IPS DF 4.7 (cell line): ENCODE data around the gene ZNF66.
"Not testable (repeated sequence)": the region's sequence is repeated elsewhere in the genome, so short reads cannot be mapped to it uniquely, and the experiment has no call there.

Experiments used
- DNase-seq: peaks from one replicate; pipeline ENCODE4 v3.0.0-alpha.2; 2013; ENCODE audit warnings: low spot score; ENCODE audit errors: extremely low read depth

ZNF66 gene

GRCh38 chr19:20776083-20777076 lies at the start of gene ZNF66:
TSS of gene ZNF66 (plus strand) at chr19:20776304. CDS start at chr19:20776448, 144 bp downstream.
- DNase-seq, result peak; percentile 87

DNA sequence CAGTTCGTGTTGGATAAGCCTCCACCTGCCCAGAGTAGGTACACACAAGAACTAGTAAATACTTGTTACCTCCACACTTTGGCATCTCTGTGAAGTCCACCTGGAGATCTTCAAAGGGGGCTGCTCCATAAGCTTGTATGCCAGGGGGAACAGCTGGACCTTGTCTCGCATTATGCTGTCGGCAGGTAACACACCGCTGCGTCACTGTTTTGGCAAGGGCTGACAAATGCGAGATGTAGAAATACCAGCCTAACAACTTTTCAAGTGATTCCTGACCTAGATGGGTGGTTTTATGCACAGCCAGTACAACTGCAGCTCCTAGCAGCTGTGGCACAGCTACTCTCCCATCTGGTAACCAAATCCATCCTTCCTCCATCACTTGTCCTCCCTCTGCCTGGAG lies 25.9 kb upstream of the ZNF66 start:
- DNase-seq, result not testable (repeated sequence)

- DNase-seq, result not testable (repeated sequence)
Observed at GRCh38 chr19:20752291-20752690, 23.8 kb upstream of the ZNF66 start.

DNA sequence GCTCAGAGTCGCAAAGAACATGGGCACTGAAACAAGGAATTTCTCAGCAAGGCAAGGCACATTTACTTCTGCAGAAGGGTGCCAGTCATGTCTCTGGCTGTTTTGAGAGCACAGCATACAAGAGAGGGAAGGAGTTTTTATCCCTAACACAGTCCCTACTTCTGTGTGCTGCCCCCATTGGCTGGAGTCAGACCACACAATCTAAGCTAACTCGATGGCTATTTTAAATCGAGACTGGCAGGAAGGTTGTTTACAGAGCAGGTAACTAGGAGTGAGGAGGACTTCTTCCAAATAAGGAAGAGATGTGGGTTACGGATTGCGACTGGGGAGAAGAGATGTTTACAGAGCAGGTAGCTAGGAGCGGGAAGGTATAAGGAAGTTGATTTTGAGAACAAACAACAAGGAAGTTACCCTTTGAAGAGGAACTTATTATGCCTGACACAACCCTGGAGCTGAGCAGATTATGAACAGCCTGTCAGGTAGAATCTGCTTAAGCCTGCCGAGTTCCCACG lies 6.8 kb upstream of the ZNF66 start:
- not testable (repeated sequence) for DNase-seq

- DNase-seq, result no peak
Observed at GRCh38 chr19:20787786-20788185, 11.7 kb downstream of the ZNF66 start.

DNA sequence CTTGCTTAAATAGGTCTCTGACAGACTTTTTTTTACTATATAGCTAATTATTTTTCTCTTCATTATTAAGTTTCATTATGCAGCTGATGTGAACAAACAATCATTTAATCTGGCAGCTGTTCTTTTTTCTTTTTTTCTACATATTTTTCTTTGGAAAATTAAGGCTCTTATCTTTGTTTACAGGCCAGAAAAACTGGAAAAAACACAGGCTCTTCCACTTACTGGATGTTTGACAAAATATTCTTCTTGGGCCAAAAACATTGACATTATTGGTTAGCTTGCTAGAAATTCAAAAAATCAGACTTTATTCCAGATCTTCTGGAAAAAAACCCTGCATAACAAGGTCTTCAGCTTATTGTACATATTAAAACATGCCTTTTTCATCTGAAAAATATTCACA lies 15.7 kb downstream of the ZNF66 start:
- DNase-seq, result no peak

DNA sequence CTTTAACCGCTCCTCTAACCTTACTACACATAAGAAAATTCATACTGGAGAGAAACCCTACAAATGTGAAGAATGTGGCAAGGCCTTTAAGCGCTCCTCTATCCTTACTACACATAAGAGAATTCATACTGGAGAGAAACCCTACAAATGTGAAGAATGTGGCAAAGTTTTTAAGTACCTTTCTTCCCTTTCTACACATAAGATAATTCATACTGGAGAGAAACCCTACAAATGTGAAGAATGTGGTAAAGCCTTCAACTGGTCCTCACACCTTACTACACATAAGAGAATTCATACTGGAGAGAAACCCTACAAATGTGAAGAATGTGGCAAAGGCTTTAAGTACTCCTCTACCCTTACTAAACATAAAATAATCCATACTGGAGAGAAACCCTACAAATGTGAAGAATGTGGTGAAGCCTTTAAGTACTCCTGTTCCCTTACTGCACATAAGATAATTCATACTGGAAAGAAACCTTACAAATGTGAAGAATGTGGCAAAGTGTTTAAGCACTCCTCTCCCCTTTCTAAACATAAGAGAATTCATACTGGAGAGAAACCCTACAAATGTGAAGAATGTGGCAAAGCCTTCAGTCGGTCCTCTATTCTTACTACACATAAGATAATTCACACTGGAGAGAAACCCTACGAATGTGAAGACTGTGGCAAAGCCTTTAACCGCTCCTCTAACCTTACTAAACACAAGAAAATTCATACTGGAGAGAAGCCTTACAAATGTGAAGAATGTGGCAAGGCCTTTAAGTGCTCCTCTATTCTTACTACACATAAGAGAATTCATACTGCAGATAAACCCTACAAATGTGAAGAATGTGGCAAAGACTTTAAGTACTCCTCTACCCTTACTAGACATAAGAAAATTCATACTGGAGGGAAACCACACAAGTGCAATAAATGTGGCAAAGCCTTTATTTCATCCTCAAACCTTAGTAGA lies 30.5 kb downstream of the ZNF66 start:
- DNase-seq, result not testable (repeated sequence)

DNA sequence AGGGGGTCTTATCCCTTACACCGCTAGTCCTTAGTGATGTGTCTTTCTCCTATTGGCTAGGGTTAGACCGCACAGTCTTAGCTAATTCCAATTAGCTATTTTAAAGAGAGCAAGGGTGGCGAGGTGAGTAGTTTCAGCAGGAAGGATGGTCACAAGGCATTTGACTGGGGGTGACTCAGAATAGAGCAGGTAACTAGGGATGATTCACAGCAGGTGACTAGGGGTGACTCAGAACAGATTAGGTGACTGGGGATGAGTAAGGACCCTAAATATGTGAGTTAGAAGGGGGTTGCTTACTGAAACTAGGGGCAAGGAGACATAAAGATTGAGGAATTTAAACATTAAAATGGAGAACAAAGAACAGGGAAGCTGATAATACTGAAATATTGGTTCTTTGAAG lies 64.3 kb downstream of the ZNF66 start:
- no peak for DNase-seq
